ENCODE measurements around the gene INTS3. TPM values are rescaled to one million over a fixed set of nuclear protein-coding genes. Genes with fewer than 3 reads are reported as not detected.

INTS3 gene
- total RNA-seq, 2 donors from 2014 or later: 21.8 to 26.7 TPM

DNA sequence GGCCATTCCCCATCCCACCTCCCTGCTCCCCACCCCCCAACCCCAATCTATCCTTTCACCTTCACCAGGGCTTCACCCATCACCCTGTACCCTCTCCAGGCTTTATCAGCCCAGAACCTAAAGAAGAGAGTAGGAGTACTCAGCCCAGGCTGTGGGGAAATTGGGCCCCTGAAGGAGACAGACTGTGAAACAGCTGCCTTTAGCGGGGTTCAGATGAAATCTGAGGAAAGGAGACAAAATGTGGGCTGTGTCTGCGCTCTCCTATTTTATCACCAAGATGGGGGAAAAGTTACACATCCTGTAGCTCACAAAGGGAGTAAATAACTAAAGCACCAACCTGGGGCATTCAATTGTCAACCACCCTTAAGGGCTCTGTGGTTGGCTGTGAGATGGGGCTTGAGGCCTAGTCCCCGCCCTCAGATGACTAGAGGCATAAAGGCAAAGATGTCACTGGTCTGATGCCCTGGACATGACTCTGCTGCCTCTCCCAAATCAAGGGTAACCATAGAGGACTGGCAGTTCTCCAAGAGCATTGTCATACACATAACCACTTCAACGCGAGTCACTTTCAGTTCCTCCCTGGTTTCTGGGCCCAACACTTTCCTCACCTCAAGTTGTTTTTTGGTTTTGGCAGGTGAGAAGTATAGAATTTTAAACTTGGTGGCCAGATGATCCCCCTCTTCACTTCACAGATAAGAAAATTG is 77.3 kb downstream of the INTS3 start:
- H3K27me3 ChIP-seq: no peaks in the 10 kb centered on the region
- peaks cover 0 to 30% of the 10 kb centered on the region in 2 donors for H3K4me1 ChIP-seq
- H3K27ac ChIP-seq: peak overlapping the region; percentile 72 to 80
- no peaks in the 10 kb centered on the region for H3K9me3 ChIP-seq
- TF ChIP-seq, protein P1, sequence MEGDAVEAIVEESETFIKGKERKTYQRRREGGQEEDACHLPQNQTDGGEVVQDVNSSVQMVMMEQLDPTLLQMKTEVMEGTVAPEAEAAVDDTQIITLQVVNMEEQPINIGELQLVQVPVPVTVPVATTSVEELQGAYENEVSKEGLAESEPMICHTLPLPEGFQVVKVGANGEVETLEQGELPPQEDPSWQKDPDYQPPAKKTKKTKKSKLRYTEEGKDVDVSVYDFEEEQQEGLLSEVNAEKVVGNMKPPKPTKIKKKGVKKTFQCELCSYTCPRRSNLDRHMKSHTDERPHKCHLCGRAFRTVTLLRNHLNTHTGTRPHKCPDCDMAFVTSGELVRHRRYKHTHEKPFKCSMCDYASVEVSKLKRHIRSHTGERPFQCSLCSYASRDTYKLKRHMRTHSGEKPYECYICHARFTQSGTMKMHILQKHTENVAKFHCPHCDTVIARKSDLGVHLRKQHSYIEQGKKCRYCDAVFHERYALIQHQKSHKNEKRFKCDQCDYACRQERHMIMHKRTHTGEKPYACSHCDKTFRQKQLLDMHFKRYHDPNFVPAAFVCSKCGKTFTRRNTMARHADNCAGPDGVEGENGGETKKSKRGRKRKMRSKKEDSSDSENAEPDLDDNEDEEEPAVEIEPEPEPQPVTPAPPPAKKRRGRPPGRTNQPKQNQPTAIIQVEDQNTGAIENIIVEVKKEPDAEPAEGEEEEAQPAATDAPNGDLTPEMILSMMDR (IDR thresholded peaks at IDR 0.05): no peak
- H3K36me3 ChIP-seq: peaks cover 31% of the 10 kb centered on the region
- peak; percentile 82 for DNase-seq (ENCODE audit: low spot score)
- H3K4me3 ChIP-seq: no peak overlapping the region

DNA sequence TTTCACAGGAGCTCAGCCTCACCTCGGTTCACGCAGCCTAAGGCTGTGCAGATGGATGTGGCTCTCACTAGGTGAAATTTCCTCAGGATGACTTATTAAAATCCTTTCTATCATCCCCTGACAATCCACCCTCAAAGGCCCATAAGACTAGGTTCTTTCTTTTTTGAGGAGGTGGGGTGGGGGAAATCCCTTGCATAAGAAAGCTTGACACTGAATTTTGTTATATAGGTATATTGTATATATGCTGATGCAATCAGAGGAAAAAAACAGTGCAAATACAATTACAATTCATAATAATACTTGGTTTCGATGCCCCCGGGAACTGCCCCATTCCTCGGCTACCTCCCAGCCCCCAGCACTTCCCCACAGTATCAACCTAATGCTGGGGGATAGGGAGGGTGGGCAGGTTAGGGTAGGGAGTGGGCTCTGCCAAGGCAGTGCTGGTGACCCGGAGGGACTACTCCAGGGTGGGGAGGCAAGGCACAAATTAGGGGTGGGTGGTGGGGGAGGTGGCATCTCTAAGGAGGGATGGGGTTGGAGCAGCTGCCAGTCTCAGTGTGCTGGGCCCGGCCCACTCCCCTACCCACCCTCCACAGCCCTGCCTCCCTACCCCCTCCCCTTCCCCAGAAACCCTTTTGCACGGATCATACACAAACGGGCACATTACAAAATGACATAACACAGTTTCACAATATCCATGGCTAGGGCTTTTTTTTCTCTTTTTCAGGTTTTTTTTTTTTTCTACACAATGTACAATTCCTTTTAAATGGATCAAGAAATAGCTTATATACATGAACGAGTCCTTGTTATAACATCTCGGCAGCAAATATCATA is 78.3 kb downstream of the INTS3 start:
- H3K4me1 ChIP-seq: peaks cover 0 to 30% of the 10 kb centered on the region in 2 donors
- no peaks in the 10 kb centered on the region for H3K9me3 ChIP-seq
- peaks cover 40% of the 10 kb centered on the region for H3K36me3 ChIP-seq
- no peak overlapping the region for H3K4me3 ChIP-seq
- H3K27ac ChIP-seq: peak overlapping the region; percentile 72 to 80
- H3K27me3 ChIP-seq: no peaks in the 10 kb centered on the region
- DNase-seq (ENCODE audit: low spot score): no peak
- TF ChIP-seq, protein P1 (IDR thresholded peaks at IDR 0.05): no peak

DNA sequence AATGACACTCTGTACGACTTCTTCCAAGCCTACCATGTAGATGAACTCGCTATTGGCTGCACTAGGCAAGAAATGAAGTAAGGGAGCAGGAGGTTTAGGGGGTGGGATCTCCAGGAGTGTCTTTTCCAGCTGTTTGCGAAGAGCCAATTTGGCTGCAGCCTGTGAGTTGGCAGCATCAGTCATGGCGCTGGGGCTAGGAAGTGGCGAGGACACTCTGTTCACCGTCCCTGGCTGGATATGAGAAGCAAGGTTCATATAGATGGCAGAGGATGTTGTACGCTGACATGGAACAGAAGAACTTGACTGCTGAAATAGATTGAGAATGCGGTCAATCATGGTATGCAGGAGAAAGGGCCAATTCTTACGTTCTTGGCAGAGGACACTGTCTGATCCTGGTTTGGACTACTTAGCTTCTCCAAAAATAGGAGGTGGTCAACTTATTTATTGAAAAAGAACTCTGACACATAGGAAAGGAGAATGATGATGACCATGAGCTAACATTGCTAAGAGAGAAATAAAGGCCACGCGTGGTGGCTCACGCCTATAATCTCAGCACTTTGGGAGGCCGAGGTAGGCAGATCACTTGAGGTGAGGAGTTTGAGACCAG is 88.5 kb downstream of the INTS3 start:
- no peaks in the 10 kb centered on the region for H3K9me3 ChIP-seq
- peak overlapping the region; percentile 10 to 23 for H3K27ac ChIP-seq
- no peak overlapping the region for H3K4me3 ChIP-seq
- no peaks in the 10 kb centered on the region for H3K27me3 ChIP-seq
- TF ChIP-seq, protein P1 (IDR thresholded peaks at IDR 0.05): no peak
- peaks cover 0 to under 1% of the 10 kb centered on the region in 2 donors for H3K4me1 ChIP-seq
- H3K36me3 ChIP-seq: peaks cover 58% of the 10 kb centered on the region
- DNase-seq (ENCODE audit: low spot score): peak; percentile 30

DNA sequence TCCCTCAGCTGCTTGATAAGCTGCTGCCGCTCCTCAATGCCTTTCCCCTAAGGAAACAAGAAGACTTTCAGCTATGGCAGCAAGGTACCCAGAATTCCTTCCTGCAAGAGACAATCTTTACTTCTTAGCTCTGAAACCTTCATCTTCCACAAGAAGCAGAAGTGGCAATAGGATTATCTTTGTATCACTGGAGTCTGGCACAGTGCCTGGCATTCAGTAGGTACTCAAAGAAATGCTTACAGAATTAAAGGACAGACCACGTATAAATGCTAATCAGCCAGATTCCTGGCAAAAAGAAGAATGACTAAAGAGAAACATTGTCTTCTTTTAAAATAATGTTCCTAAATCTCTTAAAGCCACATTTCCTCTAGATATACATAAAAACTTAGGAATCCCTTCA is 91.0 kb downstream of the INTS3 start:
- TF ChIP-seq, protein P1 (IDR thresholded peaks at IDR 0.05): no peak
- Histone ChIP-seq H3K4me1 (peaks cover 0 to 5% of the 10 kb centered on the region in 2 donors), H3K27me3 (no peaks in the 10 kb centered on the region), H3K9me3 (no peaks in the 10 kb centered on the region), H3K36me3 (peaks cover 36% of the 10 kb centered on the region), H3K4me3 (no peak overlapping the region), H3K27ac (no peak overlapping the region)
- peak; percentile 28 for DNase-seq (ENCODE audit: low spot score)

Small RNAs within 50 kb of the gene (microRNA-seq; reads per million reads assigned to microRNA genes)
- gene MIR8083 (ENCODE audit: borderline number of aligned reads in 2 of 2, borderline replicate concordance in 1 of 2): 0 reads per million in 2 donors

Other genes starting within 250 kb of the INTS3 start
- 100 to 1,000 TPM; 156 to 324 TPM for gene S100A6, start 192.1 kb upstream of the INTS3 start, total RNA-seq
- not detected for gene S100A5, start 187.1 kb upstream of the INTS3 start, total RNA-seq
- gene S100A4, start 182.2 kb upstream of the INTS3 start, total RNA-seq: 100 to 1,000 TPM; 144 to 156 TPM
- 1 to 10 TPM; 1.8 to 3.4 TPM for gene S100A3, start 178.8 kb upstream of the INTS3 start, total RNA-seq
- gene S100A2, start 162.2 kb upstream of the INTS3 start, total RNA-seq: not detected
- gene S100A16, start 114.9 kb upstream of the INTS3 start, total RNA-seq: 10 to 100 TPM; 62.7 to 85.1 TPM
- gene S100A14, start 111.7 kb upstream of the INTS3 start, total RNA-seq: 1 to 10 TPM in 1 of 2 donors, under 1 TPM in 1; 0.55 to 2.4 TPM
- gene S100A13, start 100.5 kb upstream of the INTS3 start, total RNA-seq: 100 to 1,000 TPM; 114 to 314 TPM
- 1,000 to 10,000 TPM in 1 of 2 donors, 100 to 1,000 TPM in 1; 965 to 2,413 TPM for gene S100A1, start 99.6 kb upstream of the INTS3 start, total RNA-seq
- 10 to 100 TPM; 38.2 to 50.1 TPM for gene CHTOP, start 94.0 kb upstream of the INTS3 start, total RNA-seq
- 10 to 100 TPM; 60.8 to 84.0 TPM for gene SNAPIN, start 69.3 kb upstream of the INTS3 start, total RNA-seq
- 10 to 100 TPM; 69.2 to 80.9 TPM for gene ILF2, start 57.1 kb upstream of the INTS3 start, total RNA-seq
- gene NPR1, start 49.4 kb upstream of the INTS3 start, total RNA-seq: 10 to 100 TPM; 19.3 to 42.9 TPM
- gene SLC27A3, start 47.4 kb downstream of the INTS3 start, total RNA-seq: 10 to 100 TPM in 1 of 2 donors, 1 to 10 TPM in 1; 9.9 to 20.1 TPM
- 10 to 100 TPM; 18.7 to 32.7 TPM for gene GATAD2B, start 194.9 kb downstream of the INTS3 start, total RNA-seq
- gene DENND4B, start 218.7 kb downstream of the INTS3 start, total RNA-seq: 10 to 100 TPM; 22.0 to 26.6 TPM
- gene CRTC2, start 230.6 kb downstream of the INTS3 start, total RNA-seq: 10 to 100 TPM; 10.5 to 14.3 TPM
- 10 to 100 TPM; 56.7 to 95.4 TPM for gene SLC39A1, start 235.5 kb downstream of the INTS3 start, total RNA-seq
- 1 to 10 TPM; 4.9 to 5.6 TPM for gene CREB3L4, start 239.9 kb downstream of the INTS3 start, total RNA-seq
- 100 to 1,000 TPM; 168 to 248 TPM for gene JTB, start 249.6 kb downstream of the INTS3 start, total RNA-seq

All from right atrium auricular region (tissue), 2 donors.